RWPE2 (cell line): Measurements from ENCODE around the gene FSCN2.

Experiments used
- ATAC-seq: fragments of 200-7000 bp; cut with Tn5 transposase; 3 replicates; pipeline ENCODE4 v1.9.1; 2021; ENCODE audit warnings: low read depth
- DNase-seq: peaks from one replicate; pipeline ENCODE4 v3.0.0-alpha.2; 2020; ENCODE audit warnings: low spot score
- H3K27ac ChIP-seq: fragments of 450-650 bp; 2 replicates; pipeline ENCODE4 v1.5.1; 2017; ENCODE audit warnings: mild to moderate bottlenecking; ENCODE audit not compliant: poor library complexity, severe bottlenecking
- H3K27me3 ChIP-seq: fragments of 250-450 bp; sonication (Bioruptor Pico); 2 replicates; pipeline ENCODE4 v1.5.1; 2021; ENCODE audit warnings: mild to moderate bottlenecking, moderate library complexity; ENCODE audit not compliant: insufficient read depth, poor library complexity, severe bottlenecking
- H3K36me3 ChIP-seq: fragments of 250-450 bp; sonication (Bioruptor Pico); 2 replicates; pipeline ENCODE4 v1.5.1; 2020; ENCODE audit warnings: low read depth, mild to moderate bottlenecking, moderate library complexity
- H3K4me1 ChIP-seq: fragments of 250-450 bp; sonication (Bioruptor Pico); 2 replicates; pipeline ENCODE4 v1.5.1; 2021; ENCODE audit warnings: mild to moderate bottlenecking, moderate library complexity; ENCODE audit not compliant: insufficient read depth, poor library complexity, severe bottlenecking
- H3K4me3 ChIP-seq: fragments of 250-450 bp; sonication (Bioruptor Pico); 2 replicates; pipeline ENCODE4 v1.5.1; 2021; ENCODE audit warnings: mild to moderate bottlenecking, moderate library complexity; ENCODE audit not compliant: severe bottlenecking
- H3K9me3 ChIP-seq: fragments of 250-450 bp; sonication (Bioruptor Pico); 2 replicates; pipeline ENCODE4 v1.5.1; 2021; ENCODE audit warnings: mild to moderate bottlenecking, moderate library complexity; ENCODE audit not compliant: severe bottlenecking
- CTCF ChIP-seq: fragments of 450-650 bp; IDR thresholded peaks from one replicate; pipeline ENCODE4 v1.5.1; 2017; ENCODE audit warnings: mild to moderate bottlenecking, moderate library complexity; ENCODE audit not compliant: poor library complexity, severe bottlenecking

The FSCN2 gene

GRCh38 chr17:81551458-81552243, 23.5 kb downstream of the FSCN2 start:
- ATAC-seq (no peak), DNase-seq (peak; percentile 70)
- no peaks in the 10 kb centered on the region for H3K27me3 ChIP-seq
- H3K9me3 ChIP-seq, result no peaks in the 10 kb centered on the region
- peak overlapping the region; percentile 91 for H3K27ac ChIP-seq
- H3K4me3 ChIP-seq, result peak overlapping the region; percentile 93
- no peak for TF ChIP-seq CTCF
- H3K36me3 ChIP-seq, result peaks cover 39% of the 10 kb centered on the region
- H3K4me1 ChIP-seq, result peaks cover 8% of the 10 kb centered on the region

- ATAC-seq (peak; percentile 49), DNase-seq (peak; percentile 79)
- Histone ChIP-seq H3K4me1 (peaks cover 8% of the 10 kb centered on the region), H3K27ac (peak within 1 kb of the TSS; percentile 91), H3K4me3 (peak within 1 kb of the TSS; percentile 93), H3K9me3 (no peaks in the 10 kb centered on the region), H3K36me3 (peaks cover 34% of the 10 kb centered on the region), H3K27me3 (no peaks in the 10 kb centered on the region)
- TF ChIP-seq CTCF, result no peak
Measured at GRCh38 chr17:81552244-81553017, 24.3 kb downstream of the FSCN2 start, which contains the start of gene FAAP100. Gene FAAP100, minus strand, starts transcription at chr17:81552353. Its CDS starts 23 bp downstream, at chr17:81552330.

- ATAC-seq (peak; percentile 71), DNase-seq (peak; percentile 86)
- H3K9me3 ChIP-seq, result no peaks in the 10 kb centered on the region
- H3K27ac ChIP-seq, result peak overlapping the region; percentile 91
- H3K36me3 ChIP-seq, result peaks cover 34% of the 10 kb centered on the region
- peaks cover 8% of the 10 kb centered on the region for H3K4me1 ChIP-seq
- H3K4me3 ChIP-seq, result peak overlapping the region; percentile 93
- H3K27me3 ChIP-seq, result no peaks in the 10 kb centered on the region
- no peak for TF ChIP-seq CTCF
Measured at GRCh38 chr17:81553018-81553615, 24.9 kb downstream of the FSCN2 start.

GRCh38 chr17:81553616-81554181, 25.5 kb downstream of the FSCN2 start:
- Histone ChIP-seq H3K9me3 (no peaks in the 10 kb centered on the region), H3K4me1 (peaks cover 8% of the 10 kb centered on the region), H3K36me3 (peaks cover 34% of the 10 kb centered on the region), H3K4me3 (peak overlapping the region; percentile 93), H3K27ac (peak overlapping the region; percentile 91), H3K27me3 (no peaks in the 10 kb centered on the region)
- peak; percentile 63 for ATAC-seq
- peak; percentile 82 for DNase-seq
- no peak for TF ChIP-seq CTCF
